HG03064 (cell line): ENCODE results near the gene NGLY1.

Experiments
- ATAC-seq: cut with Tn5 transposase; IDR thresholded peaks from one replicate; pipeline ENCODE4 v1.9.1; 2021; ENCODE audit warnings: low read depth; ENCODE audit not compliant: unreplicated experiment

Gene NGLY1

DNA sequence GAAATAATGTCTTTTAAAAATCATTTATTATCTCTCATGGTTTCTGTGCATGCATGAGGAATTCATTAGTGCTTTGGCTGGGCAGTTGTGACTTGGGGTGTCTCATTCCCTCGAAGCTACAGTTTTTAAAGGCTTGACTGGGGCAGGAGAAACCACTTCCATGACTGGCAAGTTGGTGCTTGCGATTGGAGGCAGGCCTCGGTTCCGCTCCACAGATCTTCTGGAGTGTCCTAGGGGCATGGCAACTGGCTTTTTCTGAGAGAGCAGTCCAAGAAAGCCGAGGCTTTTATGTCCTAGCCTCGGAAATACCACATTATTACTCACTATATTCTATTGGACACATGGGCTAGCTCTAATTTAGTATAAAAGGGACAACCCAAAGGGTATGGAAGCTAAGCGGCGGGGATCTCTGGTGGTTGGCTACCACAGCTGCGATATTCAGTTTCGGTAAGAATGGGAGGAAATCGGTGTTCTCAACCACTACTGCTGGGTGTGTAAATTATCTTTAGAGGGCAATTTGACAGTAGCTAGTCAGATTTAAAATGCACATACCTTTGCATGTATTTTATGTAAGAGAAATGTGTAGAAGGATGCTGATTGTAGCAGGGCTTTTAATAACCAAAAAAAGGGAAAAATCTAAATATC lies 69.8 kb downstream of the NGLY1 start:
- ATAC-seq, result no peak

DNA sequence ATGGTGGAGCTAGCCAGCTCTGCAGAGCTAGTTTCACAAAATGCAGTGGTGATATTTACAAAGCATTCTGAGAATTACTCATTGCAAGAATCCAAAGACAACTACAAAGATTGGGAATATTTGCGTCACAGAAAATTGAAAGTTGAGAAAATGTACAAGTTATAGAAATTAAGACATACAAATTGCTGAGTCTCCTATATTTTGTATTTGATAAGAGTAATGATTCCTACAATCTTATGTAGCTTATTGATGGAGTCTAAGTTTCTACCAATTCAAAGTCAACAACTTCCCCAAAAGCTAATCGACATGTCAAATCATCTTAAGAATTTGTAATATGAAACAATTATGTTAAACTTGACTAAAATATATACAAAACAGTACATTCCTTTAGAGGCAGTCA lies 72.2 kb downstream of the NGLY1 start:
- no peak for ATAC-seq

DNA sequence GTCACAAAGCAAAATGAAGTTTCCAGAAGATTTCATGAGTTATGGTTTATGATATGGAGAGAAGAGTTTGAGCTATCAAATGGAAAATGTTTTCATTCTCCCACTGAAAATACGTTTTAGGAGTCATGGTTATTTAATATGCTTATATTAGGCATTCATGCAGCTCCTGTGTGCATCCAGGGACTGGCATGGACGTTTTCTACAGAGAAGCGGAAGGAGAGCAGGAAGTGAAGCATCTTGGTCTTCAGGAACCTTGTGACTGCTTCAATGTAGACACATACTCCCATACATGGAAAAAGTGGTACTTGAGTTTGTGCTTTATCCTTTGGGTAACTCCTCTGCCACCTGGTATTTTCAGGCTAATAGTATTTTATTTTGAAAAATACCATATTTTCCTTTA lies 75.2 kb downstream of the NGLY1 start:
- ATAC-seq, result no peak

DNA sequence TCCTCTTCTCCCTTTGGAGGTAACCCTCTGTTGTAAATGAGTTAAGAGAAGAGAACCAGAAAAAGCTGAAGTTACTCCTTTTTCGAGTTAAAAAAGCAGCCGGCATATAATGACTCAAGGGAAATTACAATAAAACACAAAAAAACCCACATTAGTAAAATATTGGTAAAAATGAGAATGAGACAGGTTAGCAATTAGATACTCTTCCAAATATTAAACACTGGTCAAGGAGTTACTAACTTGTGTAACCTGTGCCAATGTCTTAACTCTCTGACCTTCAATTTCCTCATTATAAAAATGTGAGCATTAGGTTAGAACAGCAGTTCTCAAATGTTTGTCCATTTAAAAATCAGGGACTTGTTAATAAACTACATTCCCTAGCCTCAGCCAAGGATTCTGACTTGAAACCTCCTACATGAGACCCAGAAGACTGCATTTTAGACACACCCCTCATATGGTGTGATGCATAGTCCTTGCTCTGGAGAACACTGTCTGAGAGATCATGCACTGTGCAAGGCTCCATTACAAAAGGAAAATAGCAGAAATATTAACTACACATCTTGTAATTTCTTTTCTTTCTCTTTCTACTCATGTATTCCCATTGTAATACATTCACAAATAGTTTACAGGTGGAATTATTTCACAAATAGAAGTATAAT lies 75.8 kb downstream of the NGLY1 start:
- ATAC-seq, result no peak

DNA sequence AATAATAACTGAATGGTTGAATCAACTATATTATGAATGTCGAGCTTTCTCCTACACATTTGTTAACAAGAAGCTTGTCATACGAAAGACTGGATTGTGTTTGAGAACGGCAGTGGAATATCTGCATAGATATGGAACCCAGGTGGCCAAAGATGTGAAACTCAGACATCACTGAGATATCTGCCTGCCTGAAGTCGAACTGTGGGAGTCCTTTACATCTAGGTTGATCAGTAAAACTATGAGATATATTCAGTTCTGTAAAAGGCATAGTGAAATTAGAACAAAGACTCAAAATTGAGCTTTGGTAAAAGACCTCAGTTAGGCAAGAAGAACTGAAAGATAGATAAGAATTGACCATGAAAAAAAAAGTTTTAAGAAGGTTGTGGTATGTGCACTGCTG lies 77.0 kb downstream of the NGLY1 start:
- ATAC-seq, result no peak

DNA sequence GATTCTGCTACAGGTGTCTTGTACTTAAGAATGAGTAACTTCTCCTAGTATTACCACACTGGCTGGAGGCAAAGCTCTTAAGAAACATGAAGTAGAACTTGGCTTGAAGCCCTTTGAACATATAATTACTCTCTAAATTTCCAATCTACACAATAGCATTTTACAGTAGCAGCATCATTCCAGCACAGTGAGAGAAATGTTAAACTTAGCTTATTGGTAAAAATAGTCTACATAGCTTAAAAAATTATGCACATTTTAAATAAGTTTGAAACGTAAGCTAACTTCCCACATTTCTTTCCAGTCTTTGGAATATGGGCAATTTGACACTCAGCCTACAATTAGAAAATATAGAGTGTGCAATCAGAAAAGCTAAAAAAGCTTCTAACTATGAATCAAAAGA lies 85.7 kb downstream of the NGLY1 start:
- no peak for ATAC-seq

DNA sequence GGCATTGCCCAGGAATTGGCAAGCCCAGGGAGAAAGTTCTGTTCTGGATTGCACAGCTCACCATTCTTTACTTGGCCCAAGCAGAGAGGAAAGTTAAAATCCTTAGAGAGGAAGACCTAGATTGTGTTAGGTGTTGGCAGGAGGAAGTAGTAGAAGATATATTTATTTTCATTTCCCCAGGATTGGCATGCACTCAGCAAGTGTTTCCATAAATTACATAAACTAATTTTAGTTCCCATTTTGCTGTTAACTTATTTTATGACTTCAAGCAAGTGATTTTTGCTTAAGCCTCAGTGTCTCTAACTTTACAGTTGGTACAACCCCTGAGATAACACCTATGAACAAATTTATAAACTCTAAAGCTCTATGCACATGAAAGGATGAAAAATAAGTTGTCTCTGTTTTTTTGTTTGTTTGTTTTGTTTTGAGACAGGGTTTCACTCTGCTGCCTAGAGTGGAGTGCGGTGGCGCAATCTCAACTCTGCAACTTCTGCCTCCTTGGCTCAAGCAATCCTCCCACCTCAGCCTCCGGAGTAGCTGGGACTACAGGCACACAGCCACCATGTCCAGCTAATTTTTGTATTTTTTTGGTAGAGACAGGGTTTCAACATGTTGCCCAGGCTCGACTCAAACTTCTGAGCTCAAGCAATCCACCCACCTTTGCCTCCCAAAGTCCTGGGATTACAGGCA lies 87.4 kb downstream of the NGLY1 start:
- no peak for ATAC-seq

DNA sequence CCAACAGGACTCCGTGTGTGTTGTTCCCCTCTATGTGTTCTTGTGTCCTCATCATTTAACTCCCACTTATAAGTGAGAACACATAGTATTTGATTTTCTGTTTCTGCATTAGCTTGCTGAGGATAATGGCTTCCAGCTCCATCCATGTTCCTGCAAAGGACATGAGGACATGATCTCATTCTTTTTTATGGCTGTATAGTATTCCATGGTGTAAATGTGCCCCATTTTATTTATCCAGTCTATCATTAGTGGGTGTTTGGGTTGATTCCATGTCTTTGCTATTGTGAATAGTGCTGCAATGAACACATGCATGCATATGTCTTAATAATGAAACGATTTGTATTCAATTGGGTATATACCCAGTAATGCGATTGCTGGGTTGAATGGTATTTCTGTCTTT lies 90.0 kb downstream of the NGLY1 start:
- no peak for ATAC-seq

DNA sequence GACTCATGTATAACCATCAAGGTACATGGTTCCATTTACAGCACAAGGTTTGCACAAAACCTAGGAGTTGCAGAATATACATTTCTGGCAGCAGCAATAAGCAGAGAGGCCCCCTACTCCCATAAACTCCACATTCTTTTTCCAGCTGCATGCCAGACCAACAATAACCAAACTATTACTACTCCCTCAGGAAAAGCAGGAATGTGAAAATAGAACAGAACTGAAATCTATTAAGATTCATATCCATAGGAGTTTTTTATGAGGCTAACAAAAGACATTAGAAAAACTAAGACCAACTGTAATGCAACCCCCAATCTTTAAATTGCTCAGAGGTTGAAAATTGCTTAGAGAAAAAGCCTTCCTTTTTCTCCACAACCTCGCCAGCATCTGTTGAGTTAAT lies 90.9 kb downstream of the NGLY1 start:
- ATAC-seq, result no peak

DNA sequence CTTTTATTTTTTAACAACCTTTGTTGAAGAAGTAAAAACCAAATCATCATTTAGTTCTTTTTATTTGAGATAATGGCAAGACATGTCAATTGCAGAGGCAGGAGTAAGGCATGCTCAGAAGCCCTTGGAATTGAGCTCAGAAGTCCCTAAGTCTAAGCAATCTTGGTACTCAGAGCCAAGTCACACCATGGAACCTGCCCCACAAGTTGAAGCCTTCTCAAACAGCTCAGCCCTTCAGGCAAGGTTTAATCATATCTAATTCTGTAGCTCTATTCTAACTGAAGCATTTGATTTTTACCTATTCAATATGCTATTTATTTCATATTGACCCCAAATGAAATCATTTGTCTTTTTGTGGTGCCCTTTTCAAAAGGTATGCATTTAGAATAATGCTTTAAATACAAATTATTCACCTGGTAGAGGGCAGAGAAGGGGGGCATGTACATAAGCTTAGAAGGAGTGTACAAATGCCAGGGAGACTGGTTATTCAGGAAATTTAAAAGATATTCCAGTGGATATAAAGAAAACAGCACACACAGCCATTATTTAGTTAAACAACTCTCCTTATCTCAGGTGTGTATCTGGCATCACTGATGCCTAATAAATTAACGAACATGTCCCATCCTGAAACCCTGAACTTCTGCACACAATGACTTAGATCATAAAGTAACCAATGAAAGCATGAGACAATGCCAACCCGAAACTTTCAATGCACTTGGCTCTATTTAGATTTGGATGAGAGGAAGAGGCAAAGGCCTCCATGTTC lies 92.3 kb downstream of the NGLY1 start:
- ATAC-seq, result no peak

DNA sequence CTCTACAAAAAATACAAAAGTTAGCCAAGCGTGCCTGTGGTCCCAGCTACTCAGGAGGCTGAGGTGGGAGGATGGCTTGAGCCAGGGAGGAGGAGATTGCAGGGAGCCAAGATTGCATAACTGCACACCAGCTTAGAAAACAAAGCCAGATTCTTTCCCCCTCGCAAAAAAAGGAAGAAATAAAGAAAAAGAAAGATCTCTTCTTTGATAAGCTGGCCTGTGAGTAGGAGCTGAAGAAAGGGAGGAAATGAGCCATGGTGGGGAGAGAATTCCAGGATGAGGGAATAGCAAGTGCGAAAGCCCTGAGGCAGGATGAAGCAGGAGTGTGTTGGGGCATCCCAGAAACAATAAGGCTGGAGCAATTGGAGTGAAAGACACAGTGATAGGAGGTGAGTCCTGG lies 94.0 kb downstream of the NGLY1 start:
- ATAC-seq, result no peak

DNA sequence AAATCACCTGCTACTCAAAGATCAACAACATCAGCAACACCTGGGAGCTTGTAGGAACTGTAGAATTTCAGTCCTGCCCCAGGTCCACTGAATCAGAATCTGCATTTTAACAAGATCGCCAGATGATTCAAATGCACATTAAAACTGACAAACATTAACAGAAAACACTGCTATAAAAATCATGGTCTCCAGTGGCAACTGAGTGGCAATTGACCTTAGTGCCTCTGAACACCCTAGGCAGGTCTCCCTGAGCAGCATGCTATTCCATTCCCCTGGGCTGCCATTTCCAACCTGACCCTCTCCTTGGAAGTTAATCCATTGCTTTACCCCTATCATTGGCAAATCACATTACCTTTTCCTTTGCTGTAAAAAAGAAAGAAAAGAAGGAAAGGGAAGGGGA lies 95.5 kb downstream of the NGLY1 start:
- ATAC-seq, result no peak

DNA sequence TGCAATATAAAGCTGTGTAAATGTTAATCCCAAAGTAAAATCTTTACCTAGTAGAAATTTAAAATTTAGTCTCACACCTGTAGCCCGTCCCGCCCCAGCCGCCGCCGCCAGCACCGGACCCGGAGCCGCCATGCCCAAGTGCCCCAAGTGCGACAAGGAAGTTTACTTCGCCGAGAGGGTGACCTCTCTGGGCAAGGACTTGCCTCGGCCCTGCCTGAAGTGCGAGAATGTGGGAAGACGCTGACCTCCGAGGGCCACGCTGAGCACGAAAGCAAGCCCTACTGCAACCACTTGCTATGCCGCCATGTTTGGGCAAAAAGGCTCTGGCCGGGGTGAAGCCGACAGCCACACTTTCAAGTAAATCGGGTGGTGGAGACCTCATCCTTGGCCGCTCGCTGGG lies 96.5 kb downstream of the NGLY1 start:
- ATAC-seq, result no peak

DNA sequence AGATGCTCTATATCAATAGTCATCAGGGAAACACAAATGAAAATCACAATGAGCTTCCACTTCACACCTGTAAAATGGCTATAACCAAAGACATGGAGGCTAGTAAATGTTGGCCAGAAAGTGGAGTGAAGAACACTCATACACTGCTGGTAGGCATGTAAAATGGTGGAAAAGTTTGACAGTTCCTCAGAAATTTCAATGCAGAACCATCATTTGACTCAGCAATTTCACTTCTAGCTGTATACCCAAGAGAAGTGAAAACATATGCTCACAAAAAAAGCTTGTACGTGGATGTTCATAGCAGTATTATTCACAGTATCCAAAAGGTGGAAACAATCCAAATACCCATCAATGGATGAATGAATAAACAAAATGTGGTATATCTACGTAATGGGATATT lies 99.4 kb downstream of the NGLY1 start:
- no peak for ATAC-seq

DNA sequence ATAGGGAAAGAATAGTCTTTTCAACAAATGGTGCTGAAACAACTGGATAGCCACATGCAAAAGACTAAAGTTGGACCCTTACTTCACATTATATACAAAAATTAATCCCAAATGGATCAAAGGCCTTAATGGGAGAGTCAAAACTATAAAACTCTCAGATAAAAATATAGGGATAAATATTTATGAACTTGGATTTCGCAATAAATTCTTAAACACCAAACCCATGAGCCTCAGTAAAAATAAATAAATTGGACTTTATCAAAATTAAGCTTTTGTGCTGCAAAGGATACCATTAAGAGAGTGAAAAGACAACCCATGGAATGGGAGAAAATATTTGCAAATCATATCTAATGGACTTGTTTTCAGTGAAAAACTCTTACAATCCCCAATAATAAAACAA lies 99.8 kb downstream of the NGLY1 start:
- ATAC-seq, result no peak

DNA sequence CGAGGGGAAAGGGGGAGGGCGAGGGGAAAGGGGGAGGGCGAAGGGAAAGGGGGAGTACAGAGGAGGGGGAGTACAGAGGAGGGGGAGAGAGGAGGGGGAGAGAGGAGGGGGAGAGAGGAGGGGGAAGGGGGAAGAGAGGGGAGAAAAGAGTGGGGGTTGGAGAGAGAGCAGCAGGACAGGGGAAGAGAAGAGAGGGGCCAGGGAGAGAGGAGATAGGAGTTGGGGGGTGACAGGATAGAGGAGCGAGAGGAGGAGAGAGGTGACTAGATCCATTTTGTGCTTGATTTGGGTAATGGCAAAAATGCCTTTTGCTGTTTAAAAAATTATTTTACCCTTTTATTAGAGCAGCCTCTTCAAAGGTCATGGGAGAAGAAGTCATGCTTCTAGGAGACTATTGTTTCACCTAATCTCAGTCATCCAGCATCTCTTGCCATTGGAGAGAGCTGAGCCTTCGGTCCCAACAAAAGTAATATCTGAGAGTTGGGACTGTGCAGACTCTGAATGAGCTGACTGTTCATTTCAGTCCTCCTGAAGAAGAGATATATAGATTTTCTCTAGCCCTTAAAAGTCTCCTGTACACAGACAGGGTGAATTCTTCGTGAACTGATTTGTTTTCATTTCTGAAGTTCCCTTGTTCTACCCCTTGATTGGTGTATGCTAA lies 103.5 kb downstream of the NGLY1 start:
- no peak for ATAC-seq

DNA sequence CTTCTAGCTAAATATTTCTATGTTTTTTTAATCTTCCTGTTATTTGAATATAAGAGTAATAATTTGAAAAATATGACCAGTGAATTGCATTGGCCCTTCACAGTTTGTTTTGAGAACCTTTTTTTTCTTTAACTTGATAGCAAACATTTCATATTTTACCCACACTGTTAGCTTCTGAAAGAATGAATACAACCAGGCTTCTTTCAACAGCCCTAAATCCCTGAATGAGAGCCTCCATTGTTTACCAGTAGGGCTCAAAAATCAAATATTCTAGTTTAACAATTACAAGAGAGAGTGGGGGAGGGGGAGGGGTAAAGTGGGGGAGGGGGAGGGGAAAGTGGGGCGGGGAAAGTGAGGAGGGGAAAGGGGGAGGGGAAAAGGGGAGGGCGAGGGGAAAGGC lies 104.1 kb downstream of the NGLY1 start:
- ATAC-seq, result no peak

DNA sequence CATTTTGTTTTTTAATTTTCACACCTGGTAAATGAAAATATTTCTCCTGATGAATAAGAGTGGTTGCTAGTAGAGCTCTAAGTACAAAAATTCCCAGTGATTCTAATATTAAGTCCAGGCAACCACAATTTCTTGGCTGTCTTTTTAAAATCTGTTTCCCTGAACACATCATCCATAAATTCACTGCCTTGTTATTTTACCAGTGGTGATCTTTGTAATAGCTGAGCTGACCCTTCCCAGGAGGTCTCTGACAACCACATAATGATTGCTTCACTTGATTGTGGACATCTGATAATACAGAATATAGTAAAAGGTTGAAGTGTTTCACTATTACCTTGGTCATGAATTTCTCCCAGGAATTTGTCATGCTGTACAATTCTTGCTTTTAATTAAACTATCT lies 104.7 kb downstream of the NGLY1 start:
- no peak for ATAC-seq

DNA sequence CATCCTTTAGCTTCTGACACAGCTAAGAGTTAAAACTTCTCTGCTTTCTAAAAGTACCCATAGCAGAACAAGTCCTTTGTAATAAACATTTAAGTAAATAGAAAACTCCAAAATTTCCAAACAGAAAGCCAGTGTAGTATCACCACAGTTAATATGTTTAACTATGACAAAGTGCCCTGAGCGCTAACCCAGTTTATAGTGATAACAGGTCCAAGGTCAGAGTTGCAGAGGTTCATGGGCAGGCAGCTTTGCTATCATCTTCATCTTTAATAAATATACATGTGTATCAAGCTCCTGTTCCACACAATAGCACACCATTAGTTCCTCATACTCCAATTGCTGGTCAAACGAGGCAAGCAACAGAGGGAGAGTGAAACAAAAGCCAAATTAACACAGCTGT lies 106.1 kb downstream of the NGLY1 start:
- ATAC-seq, result no peak

DNA sequence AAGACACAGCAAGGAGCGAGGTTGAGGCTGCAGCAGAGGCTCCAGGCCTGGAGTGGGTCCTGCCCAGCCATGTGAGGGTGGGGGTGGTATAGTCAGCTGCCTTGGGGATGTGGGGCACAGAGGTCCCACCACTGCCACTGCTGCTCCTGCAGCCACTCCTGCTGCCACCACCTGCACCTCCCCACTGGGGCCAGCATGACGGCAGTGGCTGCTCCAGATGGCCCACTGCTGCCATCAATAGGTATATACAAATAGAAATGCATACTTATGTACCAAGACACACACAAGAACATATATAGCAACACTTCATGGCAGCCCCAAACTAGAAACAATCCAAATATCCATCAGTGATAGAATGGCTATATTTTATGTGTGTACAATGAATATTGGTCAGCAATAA lies 108.6 kb downstream of the NGLY1 start:
- ATAC-seq, result no peak

DNA sequence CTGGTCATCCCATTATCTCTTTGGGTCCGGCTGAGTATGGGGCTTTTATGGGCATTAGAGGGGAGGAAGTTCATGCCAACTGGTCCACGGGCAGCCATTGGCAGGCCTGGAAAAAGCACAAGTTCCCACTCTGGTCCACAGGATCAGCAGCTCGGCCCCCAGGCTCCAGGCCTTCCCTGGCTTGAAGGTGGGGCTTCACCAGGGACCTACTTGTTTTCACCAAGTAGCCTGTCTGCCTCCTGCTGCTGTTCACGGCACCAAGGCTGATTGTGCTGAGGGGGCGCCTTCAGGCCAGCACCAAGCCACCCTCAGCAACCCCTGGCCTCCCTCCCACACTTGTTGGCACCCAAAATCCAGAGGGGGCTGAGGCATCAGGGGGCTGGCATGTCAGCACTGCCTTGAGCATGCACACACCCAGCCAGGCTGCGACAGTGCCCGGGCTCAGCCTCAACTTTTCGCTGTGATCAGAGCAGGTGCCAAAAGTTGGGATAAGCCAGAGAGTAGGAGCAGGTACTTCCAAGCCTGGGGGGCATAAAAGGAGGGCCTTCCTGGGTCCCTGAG lies 109.4 kb downstream of the NGLY1 start:
- ATAC-seq, result no peak
